GM19468 (cell line): ENCODE measurements around the gene SUPT3H.

Experiments used
- ATAC-seq: cut with Tn5 transposase; IDR thresholded peaks from one replicate; pipeline ENCODE4 v1.9.1; 2021; ENCODE audit warnings: mild to moderate bottlenecking, moderate library complexity, moderate number of reproducible peaks; ENCODE audit not compliant: unreplicated experiment; ENCODE audit errors: extremely low read depth

The SUPT3H gene

GRCh38 chr6:45377554-45378333 lies at the start of gene SUPT3H:
Gene SUPT3H, minus strand, starts transcription at chr6:45377934.
- ATAC-seq, result peak; percentile 81

DNA sequence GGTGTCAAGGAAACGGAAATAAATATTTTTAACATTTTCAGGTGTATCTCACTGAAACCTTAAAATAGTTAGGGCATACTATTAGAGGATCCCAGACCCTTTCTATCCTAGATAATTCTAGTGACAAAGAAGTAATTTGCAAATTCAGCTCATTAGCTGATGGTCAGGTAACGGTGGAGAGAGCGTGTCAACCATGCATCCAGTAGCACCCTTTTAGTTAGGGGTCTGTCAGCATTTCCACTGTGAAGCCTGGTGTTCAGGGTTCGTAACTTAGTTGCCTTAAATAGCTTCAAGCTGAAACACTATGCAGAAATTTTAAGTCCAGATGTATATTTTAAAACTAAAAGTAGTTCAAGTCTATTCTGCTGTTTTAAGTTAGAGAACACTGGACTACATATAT lies 48.5 kb upstream of the SUPT3H start:
- ATAC-seq, result no peak

- ATAC-seq, result no peak
Observed at GRCh38 chr6:45424451-45424861, 46.7 kb upstream of the SUPT3H start.

GRCh38 chr6:45423824-45424450 lies 46.2 kb upstream of the SUPT3H start:
- ATAC-seq, result no peak

GRCh38 chr6:45423111-45423823 lies 45.5 kb upstream of the SUPT3H start:
- no peak for ATAC-seq

GRCh38 chr6:45422503-45423110 lies 44.9 kb upstream of the SUPT3H start:
- ATAC-seq, result no peak

DNA sequence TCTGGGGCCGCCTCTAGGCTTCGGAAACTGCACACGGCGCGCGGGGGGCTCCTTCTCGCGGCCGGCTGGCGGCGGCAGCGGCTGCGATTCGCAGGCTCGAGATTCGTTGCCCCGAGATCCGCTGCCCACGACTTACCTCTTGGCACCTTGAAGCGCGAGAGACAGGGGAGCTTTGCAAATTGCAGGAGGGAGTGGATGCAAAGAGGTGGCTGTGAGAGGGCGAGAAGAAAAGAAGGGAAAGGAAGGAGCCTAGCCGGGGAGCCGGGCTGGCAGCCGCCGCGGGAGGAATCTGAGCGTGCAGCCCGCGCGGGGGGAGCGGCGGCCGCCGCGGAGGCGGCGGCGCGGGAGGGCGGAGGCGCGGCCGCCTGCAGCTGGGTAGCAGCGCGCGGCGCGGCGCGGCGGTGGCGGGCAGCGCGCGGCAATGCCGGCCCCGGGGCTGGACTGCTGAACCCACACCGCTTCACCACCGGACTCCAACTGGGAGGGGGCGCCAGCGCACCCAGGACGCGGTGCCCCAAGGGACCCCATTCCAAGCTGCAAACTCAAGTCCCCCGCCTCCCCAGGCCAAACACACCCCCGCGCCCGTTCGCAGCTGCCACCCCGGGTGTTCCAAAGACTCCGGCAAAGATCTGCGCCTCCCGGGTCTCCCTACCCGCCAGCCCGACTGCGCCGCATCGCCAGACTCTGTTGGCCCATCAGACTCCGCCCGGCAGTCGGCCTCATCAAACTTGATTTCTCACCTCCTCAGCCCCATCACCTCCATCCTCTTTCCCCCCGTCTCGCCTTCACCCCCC lies 44.2 kb upstream of the SUPT3H start:
- ATAC-seq, result no peak

DNA sequence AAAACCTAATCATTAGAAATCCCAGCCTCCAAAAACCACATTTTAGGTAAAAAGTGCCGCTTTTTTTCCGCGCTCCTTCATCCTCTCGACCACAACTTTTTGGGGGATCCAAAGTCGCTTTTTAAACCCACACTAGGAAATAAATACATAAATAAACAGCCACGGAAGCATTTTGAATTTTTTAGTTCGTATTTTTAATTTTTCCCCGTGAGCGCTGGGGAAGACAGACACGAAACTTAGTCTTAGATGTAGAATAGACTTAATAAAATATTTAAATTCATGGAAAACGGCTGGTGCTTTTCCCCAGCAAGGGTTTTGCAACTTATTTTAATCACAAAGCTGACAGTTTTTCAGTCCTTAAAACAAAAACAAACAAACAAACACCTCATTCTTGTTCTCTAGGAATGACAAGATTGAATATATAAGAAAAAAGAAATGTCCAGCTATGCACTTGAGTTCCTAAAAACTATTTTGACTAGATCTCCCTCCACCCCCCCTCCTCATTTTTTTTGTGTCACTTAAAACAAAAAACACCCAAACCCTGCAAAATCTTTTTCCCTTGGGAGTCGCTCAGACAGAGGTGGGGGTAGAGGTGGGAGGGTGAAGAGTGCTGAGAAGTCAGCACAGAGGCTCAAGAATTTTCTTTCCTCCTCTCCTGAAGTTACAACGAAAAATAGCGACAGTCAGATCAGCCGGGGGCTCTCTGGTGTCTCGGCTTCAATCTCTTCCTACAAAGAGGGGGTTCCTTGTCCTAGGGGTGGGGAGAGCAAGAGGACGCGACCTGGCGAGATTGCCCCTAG lies 43.4 kb upstream of the SUPT3H start:
- ATAC-seq, result no peak

DNA sequence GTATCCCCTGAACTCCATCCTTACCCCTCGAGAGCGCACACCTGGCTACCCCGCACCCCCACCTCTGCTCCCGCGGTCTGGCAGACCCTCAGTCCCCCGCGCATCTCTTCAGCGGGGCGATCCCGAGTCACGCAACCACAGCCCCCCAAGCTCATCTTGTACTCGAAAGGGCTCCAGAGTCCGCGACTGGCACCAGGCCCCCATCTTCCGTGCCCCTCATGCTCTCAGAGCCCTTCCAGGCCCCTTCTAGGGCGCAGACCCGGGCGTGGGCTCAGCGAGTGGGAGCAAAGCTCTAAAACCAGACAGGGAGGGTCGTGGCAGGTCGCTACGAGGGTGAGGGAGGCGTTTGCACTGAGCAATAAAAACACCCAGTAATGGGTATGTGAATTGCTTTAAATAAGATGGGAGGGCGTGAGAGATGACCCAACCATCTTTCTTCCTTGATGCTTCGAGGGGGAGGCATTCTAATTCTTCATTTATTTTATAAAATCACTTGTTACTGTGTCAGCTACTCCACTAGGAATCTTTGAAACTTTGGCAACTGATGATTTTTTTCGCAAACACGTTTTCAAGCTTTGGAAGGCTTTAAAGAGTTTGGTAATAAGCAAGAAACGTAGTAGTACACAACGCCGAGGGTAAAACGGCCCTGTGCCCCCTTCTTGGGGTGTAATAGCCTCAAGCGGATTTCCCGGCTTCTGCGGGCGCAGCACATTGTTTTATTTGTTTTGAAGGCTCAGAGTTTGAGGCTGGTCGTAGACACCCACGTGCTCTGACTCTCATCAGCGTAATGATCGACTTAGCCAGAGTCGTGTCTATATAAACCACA lies 42.6 kb upstream of the SUPT3H start:
- ATAC-seq, result no peak

- ATAC-seq, result no peak
Observed at GRCh38 chr6:45419571-45420082, 41.9 kb upstream of the SUPT3H start.

- ATAC-seq, result no peak
Observed at GRCh38 chr6:45417436-45417835, 39.7 kb upstream of the SUPT3H start.

- no peak for ATAC-seq
Observed at GRCh38 chr6:45416700-45417099, 39.0 kb upstream of the SUPT3H start.

DNA sequence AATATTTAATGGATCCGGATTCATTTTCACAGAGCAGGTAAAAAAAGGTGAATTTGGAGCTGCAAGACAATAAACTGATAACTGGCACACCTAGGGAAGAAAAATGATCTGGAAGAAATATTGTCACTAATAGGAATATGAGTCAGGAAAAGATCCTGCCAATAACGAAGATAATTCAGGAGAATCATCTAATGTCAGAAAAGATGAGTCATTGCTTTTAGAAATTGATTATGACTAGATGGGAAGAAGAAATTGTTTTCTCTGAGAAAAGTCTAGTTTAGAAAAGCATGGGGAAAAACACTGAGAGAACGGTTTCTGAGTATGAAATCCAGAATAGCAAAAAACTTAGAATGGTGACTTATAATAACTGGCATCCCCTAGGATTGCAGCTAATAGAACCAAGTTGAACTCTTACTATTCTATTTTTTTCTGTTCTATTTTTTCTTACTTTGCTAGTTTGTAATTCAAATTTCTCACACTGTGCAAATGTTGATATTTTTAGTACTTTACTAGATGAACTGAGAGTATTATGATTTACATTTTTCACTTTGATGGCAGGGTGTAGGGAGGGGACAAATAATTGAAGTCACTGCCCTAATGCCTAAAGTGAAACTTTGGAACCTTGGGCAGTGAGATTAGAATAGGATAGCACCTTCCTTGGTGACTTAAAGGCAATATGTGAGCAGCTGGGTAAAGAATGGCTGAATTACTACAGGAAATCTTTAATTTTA lies 38.2 kb upstream of the SUPT3H start:
- ATAC-seq, result no peak

DNA sequence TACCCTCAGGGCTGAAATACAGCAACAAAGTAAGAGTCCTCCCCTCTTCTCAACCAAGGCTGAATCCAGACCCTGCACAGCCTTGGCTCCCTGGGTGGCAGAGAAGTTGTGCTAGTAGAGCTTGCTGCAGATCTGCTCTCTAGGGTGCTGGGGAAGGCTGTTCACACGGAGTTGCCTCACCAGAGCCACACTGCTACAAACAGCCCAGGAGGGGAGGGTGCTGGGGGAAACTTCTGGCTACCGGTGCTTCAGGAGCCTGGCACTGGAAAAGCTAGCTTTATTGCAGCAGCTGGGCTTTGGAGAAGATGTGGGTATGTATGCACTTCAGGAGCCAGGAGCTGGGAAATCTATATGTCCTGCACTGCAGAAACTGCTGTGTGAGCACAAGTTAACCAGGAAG lies 37.6 kb upstream of the SUPT3H start:
- ATAC-seq, result no peak

DNA sequence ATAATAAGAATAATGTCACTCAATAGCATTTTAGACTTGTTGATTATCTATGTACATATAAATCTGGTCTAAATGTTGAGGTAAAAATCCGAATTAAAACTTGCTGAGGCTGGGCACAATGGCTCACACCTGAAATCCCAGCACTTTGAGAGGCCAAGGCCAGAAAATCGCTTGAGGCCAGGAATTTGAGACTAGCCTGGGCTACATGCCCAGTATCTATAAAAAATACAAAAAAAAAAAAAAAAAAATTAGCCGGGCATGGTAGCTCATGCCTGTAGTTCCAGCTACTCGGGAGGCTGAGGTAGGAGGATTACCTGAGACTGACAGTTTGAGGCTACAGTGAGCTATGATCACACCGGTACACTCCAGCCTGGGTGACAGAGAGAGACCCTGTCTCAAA lies 34.2 kb upstream of the SUPT3H start:
- no peak for ATAC-seq

GRCh38 chr6:45400021-45400420 lies 22.3 kb upstream of the SUPT3H start:
- no peak for ATAC-seq

GRCh38 chr6:45398075-45398813 lies 20.5 kb upstream of the SUPT3H start:
- ATAC-seq, result no peak
